ENCODE data around the gene RAB29. TPM values are rescaled to one million over a fixed set of nuclear protein-coding genes. Genes with fewer than 3 reads are reported as not detected.
A peak's percentile ranks its signal among the peaks of the same experiment; 100 is the strongest.

RAB29 gene
- total and polyA plus RNA-seq, 2 donors (not counting 3 experiments of a cell fraction or from before 2014, with no cell fraction given): 18.1 to 18.8 TPM

- TF ChIP-seq POLR2AphosphoS5 (IDR thresholded peaks at IDR 0.05; ENCODE audit: insufficient read depth, low read depth, low read length): peak; percentile 81
- TF ChIP-seq FOS (IDR thresholded peaks at IDR 0.05; ENCODE audit: borderline replicate concordance, insufficient read depth, low read length): peak; percentile 6
- peak; percentile 79 for TF ChIP-seq POLR2A (IDR thresholded peaks at IDR 0.05; ENCODE audit: low read depth, low read length)
- no peak for TF ChIP-seq JUN (IDR thresholded peaks at IDR 0.05; ENCODE audit: borderline replicate concordance, insufficient read depth, insufficient read length, low read depth)
Observed at GRCh38 chr1:205749234-205750137, 25.8 kb downstream of the RAB29 start.

More at GRCh38 chr1:205749234-205750137, 25.8 kb downstream of the RAB29 start:
- Histone ChIP-seq H3K4me3 (replicated peaks in 1 of 3; ENCODE audit: insufficient read depth in 1 of 3, low read depth in 1 of 3, low read length in 3 of 3) (peak overlapping the region; percentile 64 to 86 (median 77)), H3K27ac (ENCODE audit: insufficient read depth, low read depth, low read length) (peak overlapping the region; percentile 97), H2AFZ (ENCODE audit: low read depth, low read length) (peak overlapping the region; percentile 7), H3K27me3 (ENCODE audit: control insufficient read depth in 2 of 2, insufficient read depth in 2 of 2, low read length in 2 of 2) (peaks cover 0 to 8% of the 10 kb centered on the region in 2 experiments), H3K79me2 (ENCODE audit: control insufficient read depth, insufficient read depth, low read length) (peaks cover 50% of the 10 kb centered on the region), H3K4me1 (ENCODE audit: control insufficient read depth, extremely low read depth, insufficient read depth, low read length) (peaks cover 28% of the 10 kb centered on the region), H3K4me2 (ENCODE audit: insufficient read depth, low read length) (peak overlapping the region; percentile 96), H3K9me3 (replicated peaks; ENCODE audit: control insufficient read depth, insufficient read depth, low read length) (no peaks in the 10 kb centered on the region), H3K9me1 (replicated peaks; ENCODE audit: control insufficient read depth, extremely low read depth, insufficient read depth, low read length) (no peaks in the 10 kb centered on the region), H3K9ac (replicated peaks; ENCODE audit: extremely low read depth, insufficient read depth, low read length) (peak overlapping the region; percentile 91), H4K20me1 (replicated peaks; ENCODE audit: control insufficient read depth, extremely low read depth, insufficient read depth, low read length) (no peaks in the 10 kb centered on the region), H3K36me3 (ENCODE audit: control insufficient read depth in 2 of 2, extremely low read depth in 1 of 2, insufficient read depth in 2 of 2, low read length in 2 of 2) (no peaks in the 10 kb centered on the region)
- DNase-seq (ENCODE audit: low read depth, low spot score): peak; percentile 98
- BruUV-seq (replicated peaks): no TSS peak
- dilution Hi-C loops (cut with MboI; ENCODE audit: extremely low pct_ligation_motif_present, low sequenced_read_pairs): no loop called here
- ChIA-PET CTCF (interaction anchor here (0.6 to 2.5 kb wide), 6 partner anchors 9 to 228 kb away, joined by 3 to 12 read pairs (median 7); partner anchors contain the start of gene RAB29), POLR2A (interaction anchor here (0.6 kb wide), 1 partner anchor 54 kb away, joined by 3 read pairs; no protein-coding TSS in a partner anchor)
- peak; percentile 94 for FAIRE-seq
- intact Hi-C loops (cut with micrococcal nuclease): loop anchor here (1.0 kb wide), 2 partner anchors 26 to 64 kb away; partner anchors contain the start of genes RAB29 and SLC41A1

Data from endothelial cell of umbilical vein (primary cell).